Measurements from ENCODE around the gene MUC5AC.
"Not testable (repeated sequence)": the region's sequence is repeated elsewhere in the genome, so short reads cannot be mapped to it uniquely, and the experiment has no call there.

Gene MUC5AC

GRCh38 chr11:1241706-1242105, 84.0 kb downstream of the MUC5AC start:
- DNase-seq: no peak

DNA sequence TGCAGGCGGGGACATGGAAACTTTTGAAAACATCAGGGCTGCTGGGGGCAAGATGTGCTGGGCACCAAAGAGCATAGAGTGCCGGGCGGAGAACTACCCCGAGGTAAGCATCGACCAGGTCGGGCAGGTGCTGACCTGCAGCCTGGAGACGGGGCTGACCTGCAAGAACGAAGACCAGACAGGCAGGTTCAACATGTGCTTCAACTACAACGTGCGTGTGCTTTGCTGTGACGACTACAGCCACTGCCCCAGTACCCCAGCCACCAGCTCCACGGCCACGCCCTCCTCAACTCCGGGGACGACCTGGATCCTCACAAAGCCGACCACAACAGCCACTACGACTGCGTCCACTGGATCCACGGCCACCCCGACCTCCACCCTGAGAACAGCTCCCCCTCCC, 84.5 kb downstream of the MUC5AC start:
- DNase-seq: no peak

DNA sequence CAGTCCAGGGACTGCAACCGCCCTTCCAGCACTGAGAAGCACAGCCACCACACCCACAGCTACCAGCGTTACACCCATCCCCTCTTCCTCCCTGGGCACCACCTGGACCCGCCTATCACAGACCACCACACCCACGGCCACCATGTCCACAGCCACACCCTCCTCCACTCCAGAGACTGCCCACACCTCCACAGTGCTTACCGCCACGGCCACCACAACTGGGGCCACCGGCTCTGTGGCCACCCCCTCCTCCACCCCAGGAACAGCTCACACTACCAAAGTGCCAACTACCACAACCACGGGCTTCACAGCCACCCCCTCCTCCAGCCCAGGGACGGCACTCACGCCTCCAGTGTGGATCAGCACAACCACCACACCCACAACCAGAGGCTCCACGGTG, 85.0 kb downstream of the MUC5AC start:
- not testable (repeated sequence) for DNase-seq

GRCh38 chr11:1243521-1243920, 85.8 kb downstream of the MUC5AC start:
- not testable (repeated sequence) for DNase-seq

DNA sequence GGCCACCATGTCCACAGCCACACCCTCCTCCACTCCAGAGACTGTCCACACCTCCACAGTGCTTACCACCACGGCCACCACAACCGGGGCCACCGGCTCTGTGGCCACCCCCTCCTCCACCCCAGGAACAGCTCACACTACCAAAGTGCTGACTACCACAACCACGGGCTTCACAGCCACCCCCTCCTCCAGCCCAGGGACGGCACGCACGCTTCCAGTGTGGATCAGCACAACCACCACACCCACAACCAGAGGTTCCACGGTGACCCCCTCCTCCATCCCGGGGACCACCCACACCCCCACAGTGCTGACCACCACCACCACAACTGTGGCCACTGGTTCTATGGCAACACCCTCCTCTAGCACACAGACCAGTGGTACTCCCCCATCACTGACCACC, 86.8 kb downstream of the MUC5AC start:
- DNase-seq: not testable (repeated sequence)

DNA sequence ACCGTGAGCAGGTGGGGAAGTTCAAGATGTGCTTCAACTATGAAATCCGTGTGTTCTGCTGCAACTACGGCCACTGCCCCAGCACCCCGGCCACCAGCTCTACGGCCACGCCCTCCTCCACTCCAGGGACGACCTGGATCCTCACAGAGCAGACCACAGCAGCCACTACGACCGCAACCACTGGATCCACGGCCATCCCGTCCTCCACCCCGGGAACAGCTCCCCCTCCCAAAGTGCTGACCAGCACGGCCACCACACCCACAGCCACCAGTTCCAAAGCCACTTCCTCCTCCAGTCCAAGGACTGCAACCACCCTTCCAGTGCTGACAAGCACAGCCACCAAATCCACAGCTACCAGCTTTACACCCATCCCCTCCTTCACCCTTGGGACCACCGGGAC, 88.0 kb downstream of the MUC5AC start:
- DNase-seq: not testable (repeated sequence)

DNA sequence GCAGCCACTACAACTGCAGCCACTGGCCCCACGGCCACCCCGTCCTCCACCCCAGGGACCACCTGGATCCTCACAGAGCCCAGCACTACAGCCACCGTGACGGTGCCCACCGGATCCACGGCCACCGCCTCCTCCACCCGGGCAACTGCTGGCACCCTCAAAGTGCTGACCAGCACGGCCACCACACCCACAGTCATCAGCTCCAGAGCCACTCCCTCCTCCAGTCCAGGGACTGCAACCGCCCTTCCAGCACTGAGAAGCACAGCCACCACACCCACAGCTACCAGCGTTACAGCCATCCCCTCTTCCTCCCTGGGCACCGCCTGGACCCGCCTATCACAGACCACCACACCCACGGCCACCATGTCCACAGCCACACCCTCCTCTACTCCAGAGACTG, 88.5 kb downstream of the MUC5AC start:
- not testable (repeated sequence) for DNase-seq

DNA sequence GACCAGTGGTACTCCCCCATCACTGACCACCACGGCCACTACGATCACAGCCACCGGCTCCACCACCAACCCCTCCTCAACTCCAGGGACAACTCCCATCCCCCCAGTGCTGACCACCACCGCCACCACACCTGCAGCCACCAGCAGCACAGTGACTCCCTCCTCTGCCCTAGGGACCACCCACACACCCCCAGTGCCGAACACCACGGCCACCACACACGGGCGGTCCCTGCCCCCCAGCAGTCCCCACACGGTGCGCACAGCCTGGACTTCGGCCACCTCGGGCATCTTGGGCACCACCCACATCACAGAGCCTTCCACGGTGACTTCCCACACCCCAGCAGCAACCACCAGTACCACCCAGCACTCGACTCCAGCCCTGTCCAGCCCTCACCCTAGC, 89.3 kb downstream of the MUC5AC start:
- DNase-seq: not testable (repeated sequence)

DNA sequence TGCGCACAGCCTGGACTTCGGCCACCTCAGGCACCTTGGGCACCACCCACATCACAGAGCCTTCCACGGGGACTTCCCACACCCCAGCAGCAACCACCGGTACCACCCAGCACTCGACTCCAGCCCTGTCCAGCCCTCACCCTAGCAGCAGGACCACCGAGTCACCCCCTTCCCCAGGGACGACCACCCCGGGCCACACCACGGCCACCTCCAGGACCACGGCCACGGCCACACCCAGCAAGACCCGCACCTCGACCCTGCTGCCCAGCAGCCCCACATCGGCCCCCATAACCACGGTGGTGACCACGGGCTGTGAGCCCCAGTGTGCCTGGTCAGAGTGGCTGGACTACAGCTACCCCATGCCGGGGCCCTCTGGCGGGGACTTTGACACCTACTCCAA, 91.2 kb downstream of the MUC5AC start:
- not testable (repeated sequence) for DNase-seq

GRCh38 chr11:1250411-1250810, 92.7 kb downstream of the MUC5AC start:
- not testable (repeated sequence) for DNase-seq
